H9 (cell line): ENCODE data around the gene ULK4. TPM values are rescaled to one million over a fixed set of nuclear protein-coding genes. Genes with fewer than 3 reads are reported as not detected.

Source experiments
- DNase-seq: peaks from one replicate; pipeline ENCODE4 v3.0.0-alpha.2; 2017
- H2AFZ ChIP-seq: one replicate; pipeline ENCODE4 v1.6.1; 2013; ENCODE audit warnings: mild to moderate bottlenecking, low read length, control low read depth, moderate library complexity
- H2AK5ac ChIP-seq: 2 replicates; pipeline ENCODE4 v1.6.1; 2013; ENCODE audit warnings: low read length, control low read depth, mixed read lengths; ENCODE audit not compliant: insufficient read length
- H2BK120ac ChIP-seq: one replicate; pipeline ENCODE4 v1.6.1; 2013; ENCODE audit warnings: low read depth, mild to moderate bottlenecking, low read length, control low read depth, inconsistent platforms; ENCODE audit not compliant: poor library complexity, severe bottlenecking
- H2BK12ac ChIP-seq: 2 replicates; pipeline ENCODE4 v1.6.1; 2013; ENCODE audit warnings: low read length, control low read depth, mixed read lengths, low read depth; ENCODE audit not compliant: insufficient read length
- H2BK15ac ChIP-seq: 2 replicates; pipeline ENCODE4 v1.6.1; 2013; ENCODE audit warnings: low read depth, low read length, control low read depth
- H2BK20ac ChIP-seq: one replicate; pipeline ENCODE4 v1.6.1; 2013; ENCODE audit warnings: low read depth, mild to moderate bottlenecking, low read length, control low read depth, inconsistent platforms; ENCODE audit not compliant: poor library complexity, severe bottlenecking
- H2BK5ac ChIP-seq: 2 replicates; pipeline ENCODE4 v1.6.1; 2013; ENCODE audit warnings: low read length, control low read depth, mixed read lengths; ENCODE audit not compliant: insufficient read length
- H3K14ac ChIP-seq: 2 replicates; pipeline ENCODE4 v1.6.1; 2013; ENCODE audit warnings: low read length, control low read depth; ENCODE audit not compliant: insufficient read depth
- H3K18ac ChIP-seq: 2 replicates; pipeline ENCODE4 v1.6.1; 2013; ENCODE audit warnings: low read depth, mild to moderate bottlenecking, mixed read lengths, low read length, control low read depth; ENCODE audit not compliant: insufficient read length
- H3K23ac ChIP-seq: 2 replicates; pipeline ENCODE4 v1.6.1; 2013; ENCODE audit warnings: low read length, control low read depth, mixed read lengths, low read depth; ENCODE audit not compliant: insufficient read length
- H3K23me2 ChIP-seq: 2 replicates; pipeline ENCODE4 v1.6.1; 2013; ENCODE audit warnings: low read depth, mild to moderate bottlenecking, mixed read lengths, low read length, control low read depth; ENCODE audit not compliant: insufficient read length, poor library complexity, severe bottlenecking
- H3K27ac ChIP-seq: 2 replicates; pipeline ENCODE4 v1.5.1; 2013; ENCODE audit warnings: low read length, control low read depth, mixed read lengths, low read depth; ENCODE audit not compliant: insufficient read length
- H3K27me3 ChIP-seq: 2 replicates; pipeline ENCODE4 v1.6.1; 2013; ENCODE audit warnings: low read length, control low read depth, inconsistent platforms; ENCODE audit not compliant: insufficient read depth
- H3K4ac ChIP-seq: 2 replicates; pipeline ENCODE4 v1.6.1; 2013; ENCODE audit warnings: low read depth, mild to moderate bottlenecking, control low read depth, inconsistent platforms, low read length, moderate library complexity
- H3K4me1 ChIP-seq: 2 replicates; pipeline ENCODE4 v1.6.1; 2013; ENCODE audit warnings: low read length, control low read depth, inconsistent platforms; ENCODE audit not compliant: insufficient read depth
- H3K4me2 ChIP-seq: 2 replicates; pipeline ENCODE4 v1.6.1; 2013; ENCODE audit warnings: low read length, control low read depth, mixed read lengths; ENCODE audit not compliant: insufficient read length, insufficient read depth
- H3K56ac ChIP-seq: 2 replicates; pipeline ENCODE4 v1.6.1; 2013; ENCODE audit warnings: low read depth, mild to moderate bottlenecking, mixed read lengths, low read length, control low read depth; ENCODE audit not compliant: insufficient read length
- H3K79me1 ChIP-seq: 2 replicates; pipeline ENCODE4 v1.6.1; 2013; ENCODE audit warnings: low read depth, mild to moderate bottlenecking, moderate library complexity, low read length, control low read depth, inconsistent platforms; ENCODE audit not compliant: insufficient read depth, poor library complexity, severe bottlenecking
- H3K79me2 ChIP-seq: 2 replicates; pipeline ENCODE4 v1.6.1; 2013; ENCODE audit warnings: low read length, control low read depth, inconsistent platforms; ENCODE audit not compliant: insufficient read depth
- H3K9ac ChIP-seq: 2 replicates; pipeline ENCODE4 v1.6.1; 2013; ENCODE audit warnings: low read length, control low read depth, mixed read lengths; ENCODE audit not compliant: insufficient read length; ENCODE audit errors: extremely low read depth
- H3K9me3 ChIP-seq: one replicate; pipeline ENCODE4 v1.6.1; 2013; ENCODE audit warnings: low read depth, low read length, inconsistent platforms; ENCODE audit not compliant: control insufficient read depth
- H3T11ph ChIP-seq: one replicate; pipeline ENCODE4 v1.6.1; 2013; ENCODE audit warnings: mild to moderate bottlenecking, low read length, control low read depth, inconsistent platforms
- H4K20me1 ChIP-seq: one replicate; pipeline ENCODE4 v1.6.1; 2013; ENCODE audit not compliant: control insufficient read depth, insufficient read length, insufficient read depth
- H4K5ac ChIP-seq: 2 replicates; pipeline ENCODE4 v1.6.1; 2013; ENCODE audit warnings: low read depth, mild to moderate bottlenecking, mixed read lengths, low read length, control low read depth; ENCODE audit not compliant: insufficient read length
- H4K8ac ChIP-seq: replicated peaks from 2 replicates; pipeline ENCODE4 v1.6.1; 2013; ENCODE audit warnings: low read length, control low read depth, mixed read lengths, low read depth; ENCODE audit not compliant: insufficient read length
- H4K91ac ChIP-seq: 2 replicates; pipeline ENCODE4 v1.6.1; 2013; ENCODE audit warnings: low read depth, mild to moderate bottlenecking, moderate library complexity, mixed read lengths, low read length, control low read depth; ENCODE audit not compliant: insufficient read length
- H3K27ac Mint-ChIP-seq, 3 experiments: 2 replicates in 2 of 3; 3 replicates in 1 of 3; pipeline ENCODE4 v1.8.0; 2020 to 2021; ENCODE audit warnings: mixed read lengths in 3 of 3, mild to moderate bottlenecking in 1 of 3, moderate library complexity in 1 of 3
- H3K27me3 Mint-ChIP-seq: 2 replicates; pipeline ENCODE4 v1.8.0; 2021; ENCODE audit warnings: low read depth, mild to moderate bottlenecking, moderate library complexity, mixed read lengths
- H3K36me3 Mint-ChIP-seq, 3 experiments: 2 replicates in 2 of 3; 3 replicates in 1 of 3; pipeline ENCODE4 v1.8.0; 2020 to 2021; ENCODE audit warnings: low read depth in 3 of 3, mixed read lengths in 3 of 3; ENCODE audit not compliant: insufficient read depth in 1 of 3
- H3K4me1 Mint-ChIP-seq, 2 experiments: 2 replicates each; pipeline ENCODE4 v1.8.0; 2020; ENCODE audit warnings: mixed read lengths in 2 of 2
- H3K4me3 Mint-ChIP-seq, 2 experiments: 2 replicates in 1 of 2; 3 replicates in 1 of 2; pipeline ENCODE4 v1.8.0; 2020 to 2021; ENCODE audit warnings: mild to moderate bottlenecking in 2 of 2, mixed read lengths in 2 of 2, moderate library complexity in 1 of 2
- H3K9me3 Mint-ChIP-seq, 2 experiments: 2 replicates in 1 of 2; 3 replicates in 1 of 2; pipeline ENCODE4 v1.8.0; 2020; ENCODE audit warnings: mild to moderate bottlenecking in 2 of 2, mixed read lengths in 2 of 2, moderate library complexity in 1 of 2
- CTCF ChIP-seq: fragments of 200-600 bp; sonication (generic); conservative IDR thresholded peaks from 3 replicates; pipeline ENCODE4 v1.8.0; 2021; ENCODE audit warnings: antibody characterized with exemption, mild to moderate bottlenecking
- WGBS: extraction: QIAGEN DNeasy Blood & Tissue Kit; methylation state at CpG from one replicate; pipeline ENCODE4 v1.1.7; 2013; ENCODE audit warnings: missing lambda C conversion rate, low lambda C conversion rate, mixed read lengths; ENCODE audit not compliant: insufficient read length; ENCODE audit errors: extremely low coverage; 5-methylcytosine and 5-hydroxymethylcytosine counted together
- total RNA-seq: library from RNA; stranded (reverse); gene quantifications from 2 replicates; pipeline ENCODE4 v1.2.1, GENCODE V29; 2021

ULK4 gene
- total RNA-seq, 1 experiment from 2014 or later, result 12.9 TPM

- Histone ChIP-seq H3K23me2 (no peaks in the 10 kb centered on the region), H2AK5ac (no peak overlapping the region), H3T11ph (no peak overlapping the region), H3K4ac (no peak overlapping the region), H3K4me1 (no peaks in the 10 kb centered on the region), H3K56ac (no peak overlapping the region), H4K8ac (no peak overlapping the region), H3K27me3 (no peaks in the 10 kb centered on the region), H2BK20ac (no peak overlapping the region), H3K9ac (no peak overlapping the region), H3K79me1 (no peaks in the 10 kb centered on the region), H4K20me1 (no peaks in the 10 kb centered on the region), H2BK120ac (no peak overlapping the region), H4K91ac (no peak overlapping the region), H3K27ac (no peak overlapping the region), H2BK12ac (no peak overlapping the region), H3K79me2 (no peaks in the 10 kb centered on the region), H3K18ac (no peak overlapping the region), H4K5ac (no peak overlapping the region), H3K4me2 (no peak overlapping the region), H2BK15ac (no peak overlapping the region), H2AFZ (no peak overlapping the region), H3K14ac (no peak overlapping the region), H3K23ac (no peak overlapping the region), H3K9me3 (no peaks in the 10 kb centered on the region), H2BK5ac (no peak overlapping the region)
- peak overlapping the region in 2 of 3 experiments; percentile 17 to 76; a peak in 2 of 7 replicates for H3K27ac Mint-ChIP-seq
- no peak for DNase-seq
- H3K27me3 Mint-ChIP-seq, result no peaks in the 10 kb centered on the region
- no peak for TF ChIP-seq CTCF
- H3K9me3 Mint-ChIP-seq, result no peaks in the 10 kb centered on the region
- H3K4me1 Mint-ChIP-seq, result peaks cover 50 to 75% of the 10 kb centered on the region in 2 experiments
- no peak overlapping the region for H3K4me3 Mint-ChIP-seq
- no CpG with 5 or more reads among the region's 6 CpGs for WGBS
- peaks cover 70 to 96% (median 95%) of the 10 kb centered on the region in 3 experiments for H3K36me3 Mint-ChIP-seq
These were observed 726.8 kb downstream of the ULK4 start for GRCh38 chr3:41234823-41235721.
